Chondrocyte (in vitro differentiated cells): ENCODE measurements around the gene MACROD2. TPM values are rescaled to one million over a fixed set of nuclear protein-coding genes. Genes with fewer than 3 reads are reported as not detected.

Experiments used
- DNase-seq: peaks from one replicate; pipeline ENCODE4 v3.0.0; 2021; ENCODE audit warnings: mixed read lengths, low spot score
- H3K27ac Mint-ChIP-seq: one replicate; pipeline ENCODE4 v1.8.0; 2021; ENCODE audit warnings: mild to moderate bottlenecking, moderate library complexity, mixed read lengths; ENCODE audit not compliant: unreplicated experiment
- H3K27me3 Mint-ChIP-seq: 2 replicates; pipeline ENCODE4 v1.8.0; 2021; ENCODE audit warnings: low read depth, mixed read lengths
- H3K36me3 Mint-ChIP-seq: 2 replicates; pipeline ENCODE4 v1.8.0; 2021; ENCODE audit warnings: low read depth, mixed read lengths
- H3K4me1 Mint-ChIP-seq: 2 replicates; pipeline ENCODE4 v1.8.0; 2021; ENCODE audit warnings: low read depth, mild to moderate bottlenecking, mixed read lengths
- H3K4me3 Mint-ChIP-seq: one replicate; pipeline ENCODE4 v1.8.0; 2021; ENCODE audit warnings: mild to moderate bottlenecking, moderate library complexity, mixed read lengths; ENCODE audit not compliant: unreplicated experiment
- H3K9me3 Mint-ChIP-seq: 2 replicates; pipeline ENCODE4 v1.8.0; 2021; ENCODE audit warnings: low read depth, mixed read lengths
- total RNA-seq: library from RNA; stranded (reverse); gene quantifications from 3 replicates; pipeline ENCODE4 v1.2.1, GENCODE V29; 2021
- TF ChIP-seq, protein P1 (sequence below): fragments of 200-600 bp; sonication (generic); IDR thresholded peaks from 2 replicates; pipeline ENCODE4 v1.5.0; 2021; ENCODE audit warnings: antibody characterized with exemption, mild to moderate bottlenecking, moderate library complexity

Gene MACROD2
- total RNA-seq, 1 donor from 2014 or later: 3.2 TPM

DNA sequence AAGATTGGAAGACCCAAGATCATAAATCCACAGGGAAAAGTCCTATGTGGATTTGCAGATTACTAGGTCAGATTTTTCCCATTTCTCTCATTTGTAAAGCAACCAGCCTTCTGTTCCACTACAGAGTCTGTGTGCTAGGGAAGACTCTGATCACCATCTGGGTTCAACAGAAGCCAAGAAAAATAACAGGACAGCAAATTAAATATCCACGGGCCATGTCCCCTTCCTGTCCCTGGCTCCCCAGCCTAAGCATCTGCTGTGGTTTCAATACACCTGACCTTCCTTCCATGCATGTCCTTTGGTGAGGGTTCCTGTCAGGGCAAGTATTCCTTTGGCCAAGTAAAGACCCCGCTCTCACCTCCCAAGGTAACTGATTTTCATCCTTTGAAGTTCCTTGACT lies 2019.1 kb downstream of the MACROD2 start:
- no peaks in the 10 kb centered on the region for H3K4me1 Mint-ChIP-seq
- TF ChIP-seq, protein P1, sequence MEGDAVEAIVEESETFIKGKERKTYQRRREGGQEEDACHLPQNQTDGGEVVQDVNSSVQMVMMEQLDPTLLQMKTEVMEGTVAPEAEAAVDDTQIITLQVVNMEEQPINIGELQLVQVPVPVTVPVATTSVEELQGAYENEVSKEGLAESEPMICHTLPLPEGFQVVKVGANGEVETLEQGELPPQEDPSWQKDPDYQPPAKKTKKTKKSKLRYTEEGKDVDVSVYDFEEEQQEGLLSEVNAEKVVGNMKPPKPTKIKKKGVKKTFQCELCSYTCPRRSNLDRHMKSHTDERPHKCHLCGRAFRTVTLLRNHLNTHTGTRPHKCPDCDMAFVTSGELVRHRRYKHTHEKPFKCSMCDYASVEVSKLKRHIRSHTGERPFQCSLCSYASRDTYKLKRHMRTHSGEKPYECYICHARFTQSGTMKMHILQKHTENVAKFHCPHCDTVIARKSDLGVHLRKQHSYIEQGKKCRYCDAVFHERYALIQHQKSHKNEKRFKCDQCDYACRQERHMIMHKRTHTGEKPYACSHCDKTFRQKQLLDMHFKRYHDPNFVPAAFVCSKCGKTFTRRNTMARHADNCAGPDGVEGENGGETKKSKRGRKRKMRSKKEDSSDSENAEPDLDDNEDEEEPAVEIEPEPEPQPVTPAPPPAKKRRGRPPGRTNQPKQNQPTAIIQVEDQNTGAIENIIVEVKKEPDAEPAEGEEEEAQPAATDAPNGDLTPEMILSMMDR: no peak
- H3K36me3 Mint-ChIP-seq: no peaks in the 10 kb centered on the region
- H3K27ac Mint-ChIP-seq: no peak overlapping the region
- H3K27me3 Mint-ChIP-seq: peaks cover 2% of the 10 kb centered on the region
- no peak for DNase-seq
- H3K9me3 Mint-ChIP-seq: peaks cover 4% of the 10 kb centered on the region
- no peak overlapping the region for H3K4me3 Mint-ChIP-seq

DNA sequence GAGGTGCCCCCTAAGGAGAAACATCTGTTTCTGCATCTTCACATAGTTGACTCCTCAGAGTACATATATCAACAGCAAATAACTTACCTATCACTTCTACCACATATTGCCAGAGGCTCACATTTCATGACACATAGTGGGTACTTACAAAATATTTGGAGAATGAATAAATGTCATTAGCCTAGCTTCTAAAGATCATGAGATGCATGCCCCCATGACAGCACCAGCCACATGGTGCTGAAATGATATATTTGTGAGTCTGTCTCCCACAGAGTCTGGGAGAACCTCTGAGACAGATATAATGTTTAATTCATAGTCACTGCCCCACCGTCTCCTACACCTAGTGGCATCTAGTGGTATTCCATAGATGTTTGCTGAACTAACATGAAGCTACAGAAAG lies 2022.3 kb downstream of the MACROD2 start:
- H3K9me3 Mint-ChIP-seq: peaks cover 4% of the 10 kb centered on the region
- no peaks in the 10 kb centered on the region for H3K36me3 Mint-ChIP-seq
- TF ChIP-seq, protein P1: no peak
- DNase-seq: no peak
- no peak overlapping the region for H3K4me3 Mint-ChIP-seq
- no peaks in the 10 kb centered on the region for H3K4me1 Mint-ChIP-seq
- H3K27ac Mint-ChIP-seq: no peak overlapping the region
- H3K27me3 Mint-ChIP-seq: peaks cover 2% of the 10 kb centered on the region

DNA sequence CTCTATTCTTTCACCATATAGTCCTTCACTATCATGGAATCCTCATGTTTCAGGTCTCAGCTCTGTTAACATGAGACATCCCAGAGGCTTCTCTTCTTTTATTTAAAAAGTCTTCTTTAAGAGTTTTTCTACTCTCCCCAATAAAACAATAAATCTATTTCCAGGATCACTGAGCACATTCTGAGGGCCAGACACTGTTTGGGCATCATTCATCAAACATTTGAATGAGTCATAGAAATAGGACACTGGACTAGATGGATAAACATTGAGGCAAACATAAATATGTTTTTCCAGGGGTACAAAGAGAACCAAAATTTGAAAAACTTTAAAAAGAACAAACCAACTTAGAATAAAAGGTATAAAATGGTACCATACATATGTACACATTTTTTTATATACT lies 2023.6 kb downstream of the MACROD2 start:
- Mint-ChIP-seq H3K4me1 (no peaks in the 10 kb centered on the region), H3K4me3 (no peak overlapping the region), H3K27ac (no peak overlapping the region), H3K9me3 (peaks cover 6% of the 10 kb centered on the region), H3K27me3 (peaks cover 2% of the 10 kb centered on the region), H3K36me3 (no peaks in the 10 kb centered on the region)
- TF ChIP-seq, protein P1: no peak
- no peak for DNase-seq

DNA sequence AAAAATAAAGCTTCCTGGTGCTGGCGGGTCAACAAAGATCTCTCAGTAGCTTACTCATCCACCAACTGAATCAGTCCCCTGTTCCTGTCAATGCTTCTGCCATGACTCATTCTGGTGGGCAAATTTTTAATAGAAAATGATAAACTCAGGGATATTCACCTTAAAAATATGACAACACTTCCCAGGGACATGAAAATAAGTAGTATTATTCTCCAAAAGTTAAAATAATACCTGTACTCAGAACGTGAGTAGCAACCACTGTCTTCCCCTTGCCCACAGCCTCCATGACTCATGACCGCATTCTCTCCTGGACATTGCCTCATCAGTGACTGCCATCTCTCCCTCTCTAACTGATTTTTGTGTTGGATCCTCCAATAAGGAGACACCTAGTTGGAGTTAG lies 2025.7 kb downstream of the MACROD2 start:
- no peaks in the 10 kb centered on the region for H3K4me1 Mint-ChIP-seq
- H3K4me3 Mint-ChIP-seq: no peak overlapping the region
- H3K27ac Mint-ChIP-seq: no peak overlapping the region
- no peak for DNase-seq
- peaks cover 6% of the 10 kb centered on the region for H3K9me3 Mint-ChIP-seq
- TF ChIP-seq, protein P1: no peak
- no peaks in the 10 kb centered on the region for H3K27me3 Mint-ChIP-seq
- H3K36me3 Mint-ChIP-seq: no peaks in the 10 kb centered on the region

DNA sequence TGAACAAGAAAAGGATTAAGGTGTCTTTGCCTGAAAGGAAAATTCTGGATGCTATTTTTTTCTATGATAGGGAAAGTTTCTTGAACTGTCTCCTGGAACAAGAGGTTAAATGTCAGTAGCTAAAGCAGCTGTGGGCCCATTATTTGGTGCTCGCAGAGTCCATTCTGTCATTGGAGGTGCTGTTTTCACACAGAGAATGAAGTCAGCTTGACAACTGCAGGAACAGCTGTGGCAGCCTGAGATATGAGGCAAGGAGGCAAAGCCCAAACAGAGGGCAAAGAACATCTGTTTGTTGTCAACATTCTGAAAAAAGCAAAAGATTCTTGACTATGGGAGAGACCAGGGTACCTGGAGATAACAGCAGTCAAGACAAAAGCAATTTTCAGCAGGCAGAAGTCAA lies 2029.8 kb downstream of the MACROD2 start:
- no peak for DNase-seq
- Mint-ChIP-seq H3K4me1 (no peaks in the 10 kb centered on the region), H3K36me3 (no peaks in the 10 kb centered on the region), H3K4me3 (no peak overlapping the region), H3K27me3 (no peaks in the 10 kb centered on the region), H3K9me3 (peaks cover 2% of the 10 kb centered on the region), H3K27ac (no peak overlapping the region)
- TF ChIP-seq, protein P1: no peak
